ENCODE measurements around the gene ADIPOR2. TPM values are rescaled to one million over a fixed set of nuclear protein-coding genes. Genes with fewer than 3 reads are reported as not detected.
A peak's percentile ranks its signal among the peaks of the same experiment; 100 is the strongest.

ADIPOR2 gene
- total and polyA plus RNA-seq, 10 of the 15 experiments (the other 5 are each of a cell fraction or from before 2014, with no cell fraction given) = 8.6 to 65.0 (median 38.0) TPM

- ChIA-PET RAD21 (ENCODE audit: unreplicated experiment) (no interaction called here), POLR2A (no interaction called here), CTCF (interaction anchor here (0.7 to 1.4 kb wide), 3 partner anchors 13 to 124 kb away, joined by 4 to 5 read pairs (median 4); no protein-coding TSS in a partner anchor), SMC1A (ENCODE audit: uncharacterized antibody, unreplicated experiment) (interaction anchor here (0.6 to 1.7 kb wide), 2 partner anchors 18 to 124 kb away, joined by 3 read pairs; no protein-coding TSS in a partner anchor)
- peak overlapping the region; percentile 29 for H2AFZ ChIP-seq (ENCODE audit: control insufficient read depth, low read depth, low read length)
- H3K4me3 ChIP-seq = no peak overlapping the region
- intact Hi-C loops (cut with micrococcal nuclease; ENCODE audit: unreplicated experiment) = no loop called here
- no peaks in the 10 kb centered on the region for H4K20me1 ChIP-seq (ENCODE audit: control insufficient read depth, insufficient read depth)
- FAIRE-seq (no peak), ATAC-seq (no peak), DNase-seq (ENCODE audit: low read depth, low spot score) (no peak)
- in situ Hi-C loops (cut with MboI) = no loop called here
- H3K9me3 ChIP-seq (replicated peaks; ENCODE audit: control insufficient read depth, insufficient read depth, low read length) = no peaks in the 10 kb centered on the region
- H3K4me2 ChIP-seq (ENCODE audit: control insufficient read depth, insufficient read depth) = no peak overlapping the region
- peaks cover 7% of the 10 kb centered on the region for H3K4me1 ChIP-seq (ENCODE audit: control insufficient read depth, insufficient read depth, low read length)
- TF ChIP-seq MEF2A (IDR thresholded peaks at IDR 0.05; ENCODE audit: insufficient read depth, low read depth, low read length) (no peak), ATF7 (IDR thresholded peaks at IDR 0.05; ENCODE audit: low read depth) (no peak), EGR1 (IDR thresholded peaks at IDR 0.05; ENCODE audit: borderline replicate concordance in 1 of 2, low read depth in 2 of 2, low read length in 2 of 2) (no peak), RELB (IDR thresholded peaks at IDR 0.05; ENCODE audit: low read depth) (no peak), NBN (IDR thresholded peaks at IDR 0.05) (no peak), BRCA1 (IDR thresholded peaks at IDR 0.05; ENCODE audit: low read depth, low read length) (no peak)
- no peaks in the 10 kb centered on the region for H3K27me3 ChIP-seq (replicated peaks in 1 of 2; ENCODE audit: control insufficient read depth in 2 of 2, insufficient read depth in 2 of 2, low read length in 1 of 2)
- H3K36me3 ChIP-seq (ENCODE audit: control insufficient read depth in 2 of 2, insufficient read depth in 2 of 2, low read length in 1 of 2) = no peaks in the 10 kb centered on the region
- H3K27ac ChIP-seq (ENCODE audit: control insufficient read depth, insufficient read depth) = no peak overlapping the region
- WGBS (ENCODE audit: insufficient coverage, insufficient replicate concordance, low lambda C conversion rate, missing lambda C conversion rate) = 37% methylated on average over 2 of the region's 2 CpGs
- no peaks in the 10 kb centered on the region for H3K79me2 ChIP-seq (ENCODE audit: control insufficient read depth, insufficient read depth, low read length)
- BruUV-seq (replicated peaks) = no TSS peak
- H3K9ac ChIP-seq (ENCODE audit: control insufficient read depth, insufficient read depth, low read length) = no peak overlapping the region
Observed at GRCh38 chr12:1666685-1667162, 24.1 kb upstream of the ADIPOR2 start.

All from GM12878 (cell line).